GM18526 (cell line): ENCODE results near the gene ZNF888.

ENCODE experiments used
- POLR2A ChIP-seq: IDR thresholded peaks from 3 replicates; pipeline ENCODE4 v1.6.1; 2011; ENCODE audit not compliant: insufficient read length; ENCODE audit errors: extremely low read depth

Gene ZNF888

GRCh38 chr19:52922841-52923777, at the start of gene ZNF888:
TSS of gene ZNF888 (minus strand) at chr19:52923428. CDS start at chr19:52917873, 5,555 bp downstream.
- peak; percentile 80 for TF ChIP-seq POLR2A

GRCh38 chr19:52967772-52968171, 44.5 kb upstream of the ZNF888 start:
- no peak for TF ChIP-seq POLR2A

GRCh38 chr19:52963247-52963618, 40.0 kb upstream of the ZNF888 start:
- no peak for TF ChIP-seq POLR2A

GRCh38 chr19:52962394-52963246, 39.4 kb upstream of the ZNF888 start, which contains the start of gene ZNF816:
TSS of gene ZNF816 (minus strand) at chr19:52962881. CDS start at chr19:52956089, 6,792 bp downstream.
- TF ChIP-seq POLR2A: peak; percentile 81

GRCh38 chr19:52961981-52962380, 38.8 kb upstream of the ZNF888 start:
- no peak for TF ChIP-seq POLR2A

- no peak for TF ChIP-seq POLR2A
These were observed 36.5 kb upstream of the ZNF888 start for GRCh38 chr19:52959613-52960295.

GRCh38 chr19:52957591-52957990, 34.4 kb upstream of the ZNF888 start:
- no peak for TF ChIP-seq POLR2A

GRCh38 chr19:52956917-52957316, 33.7 kb upstream of the ZNF888 start:
- TF ChIP-seq POLR2A: no peak

GRCh38 chr19:52949422-52949821, 26.2 kb upstream of the ZNF888 start:
- TF ChIP-seq POLR2A: no peak

- TF ChIP-seq POLR2A: no peak
These were observed 25.0 kb upstream of the ZNF888 start for GRCh38 chr19:52948025-52948770.

- TF ChIP-seq POLR2A: no peak
These were observed 23.4 kb upstream of the ZNF888 start for GRCh38 chr19:52946322-52947310.

- TF ChIP-seq POLR2A: no peak
These were observed 22.6 kb upstream of the ZNF888 start for GRCh38 chr19:52945652-52946321.
